Stimulated activated CD4-positive, alpha-beta T cell treated with anti-CD3 and anti-CD28 coated beads, Interleukin-1b, Interleukin-23, amount 100 ng/mL, for 1 hour (primary cell): Measurements from ENCODE around the gene GALNT10.

Experiments used
- DNase-seq, 2 donors: peaks; one replicate each; pipeline ENCODE4 v3.0.0-alpha.2; 2020; ENCODE audit warnings: low read depth in 2 of 2

Gene GALNT10

DNA sequence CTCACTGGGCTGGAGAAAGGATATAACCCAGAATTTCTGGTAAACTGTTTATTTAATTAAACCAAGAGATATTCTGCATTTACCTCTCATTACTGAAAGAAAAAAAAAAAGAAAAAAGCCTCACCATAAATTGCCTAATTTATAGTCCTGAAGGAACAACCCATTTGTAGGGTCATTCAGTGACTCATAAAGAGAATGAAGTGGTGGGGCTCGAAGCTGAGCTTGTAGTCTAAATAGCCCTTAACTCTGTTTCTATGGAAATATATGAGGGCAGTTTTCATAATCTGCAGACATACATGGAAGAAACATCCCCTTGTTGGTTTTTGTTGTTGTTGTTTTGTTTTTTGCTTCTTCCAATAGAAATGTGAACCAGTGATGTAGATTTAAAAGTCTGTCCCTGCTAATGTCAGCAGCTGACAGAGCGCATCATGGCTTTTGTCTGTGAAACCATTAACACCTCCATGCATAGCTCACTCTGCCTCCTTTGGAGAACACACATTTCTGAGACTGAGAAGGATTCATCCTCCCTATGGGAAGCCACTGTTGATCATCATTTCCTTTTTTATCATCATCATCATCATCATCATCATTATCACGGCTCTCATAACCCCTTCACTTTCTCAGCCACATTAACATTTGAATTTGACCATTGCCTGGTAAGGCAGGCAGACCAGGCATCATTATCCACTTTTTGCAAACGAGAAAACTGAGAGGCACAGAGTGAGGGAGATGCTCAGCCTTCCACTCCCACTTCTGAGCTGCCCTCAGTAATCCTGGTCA is 187.4 kb downstream of the GALNT10 start:
- no peak for DNase-seq

DNA sequence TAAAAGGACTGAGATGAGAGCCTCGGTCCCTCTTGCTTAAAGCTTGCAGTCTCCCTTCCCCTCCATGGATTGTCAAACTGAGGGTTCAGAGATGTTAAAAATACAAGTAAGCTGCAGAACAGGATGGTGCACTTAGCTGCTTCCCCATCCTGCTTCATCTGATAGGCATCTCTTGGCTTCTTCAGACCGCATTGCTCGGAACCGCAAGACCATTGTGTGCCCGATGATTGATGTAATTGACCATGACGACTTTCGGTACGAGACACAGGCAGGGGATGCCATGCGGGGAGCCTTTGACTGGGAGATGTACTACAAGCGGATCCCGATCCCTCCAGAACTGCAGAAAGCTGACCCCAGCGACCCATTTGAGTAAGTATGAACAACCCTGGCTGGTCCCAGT is 189.7 kb downstream of the GALNT10 start:
- DNase-seq = no peak

GRCh38 chr5:154384480-154385235 is 194.1 kb downstream of the GALNT10 start:
- no peak for DNase-seq

DNA sequence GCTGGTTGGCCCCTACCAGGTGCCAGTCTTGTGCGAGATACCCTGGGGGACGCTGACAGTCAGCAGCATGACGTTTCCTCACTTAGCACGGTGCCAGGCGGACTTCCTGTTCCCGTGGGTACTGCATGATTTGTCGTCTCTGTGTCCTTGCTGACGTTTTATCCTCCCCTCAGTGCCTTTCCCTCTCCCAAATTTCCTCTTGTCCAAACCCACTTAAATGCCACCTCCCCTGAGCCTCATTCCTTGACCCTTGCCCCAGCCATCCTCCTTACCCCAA is 194.6 kb downstream of the GALNT10 start:
- DNase-seq = no peak

DNA sequence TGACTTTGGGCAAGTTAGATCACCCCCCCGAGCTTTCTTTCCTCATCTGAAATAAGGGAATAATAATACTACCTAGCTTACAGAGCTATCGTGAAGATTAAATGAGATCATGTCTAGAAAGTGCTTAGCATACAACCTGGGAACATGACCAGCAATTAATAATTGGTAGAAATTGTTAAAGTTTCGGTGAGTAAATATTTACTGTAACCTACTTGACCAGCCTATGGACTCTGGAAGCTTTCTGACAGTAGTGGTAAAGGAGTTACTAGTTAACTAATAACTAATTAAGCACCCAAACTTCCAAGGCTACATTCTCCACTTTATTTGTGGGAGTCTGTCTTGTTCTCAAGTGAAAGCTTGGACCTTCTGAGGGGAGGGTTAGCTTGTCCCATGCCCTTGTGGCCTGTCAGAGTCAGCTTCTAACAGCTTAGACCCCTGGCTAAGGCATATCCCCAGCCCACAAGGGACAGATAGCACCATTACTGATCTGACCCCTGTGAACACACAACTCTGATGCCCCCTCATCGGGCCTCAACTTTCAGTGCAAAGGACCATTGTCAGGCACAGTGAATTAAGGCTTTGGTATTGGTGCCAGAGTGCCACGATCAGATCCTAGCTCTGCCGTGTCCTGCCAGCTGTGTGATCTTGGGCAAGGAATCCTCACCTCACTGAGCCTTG is 196.6 kb downstream of the GALNT10 start:
- DNase-seq = no peak

DNA sequence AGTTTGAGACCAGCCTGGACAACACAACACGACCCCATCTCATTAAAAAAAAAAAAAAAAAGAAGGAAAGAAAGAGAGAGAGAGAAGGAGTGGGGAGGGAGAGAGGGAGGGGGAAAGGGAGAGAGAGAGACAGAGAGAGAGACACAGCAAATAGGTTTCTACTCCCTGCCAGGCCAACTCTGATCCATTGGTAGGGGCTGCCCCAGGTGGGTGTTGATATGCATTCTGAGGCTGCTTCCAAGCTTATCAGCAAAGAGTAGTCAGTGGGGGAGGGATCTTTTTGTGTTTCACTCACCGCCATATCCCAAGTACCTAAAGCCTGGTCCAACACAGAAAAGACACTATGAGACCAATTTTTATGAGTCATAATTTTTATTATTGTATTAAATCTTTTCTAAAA is 198.3 kb downstream of the GALNT10 start:
- DNase-seq = no peak

DNA sequence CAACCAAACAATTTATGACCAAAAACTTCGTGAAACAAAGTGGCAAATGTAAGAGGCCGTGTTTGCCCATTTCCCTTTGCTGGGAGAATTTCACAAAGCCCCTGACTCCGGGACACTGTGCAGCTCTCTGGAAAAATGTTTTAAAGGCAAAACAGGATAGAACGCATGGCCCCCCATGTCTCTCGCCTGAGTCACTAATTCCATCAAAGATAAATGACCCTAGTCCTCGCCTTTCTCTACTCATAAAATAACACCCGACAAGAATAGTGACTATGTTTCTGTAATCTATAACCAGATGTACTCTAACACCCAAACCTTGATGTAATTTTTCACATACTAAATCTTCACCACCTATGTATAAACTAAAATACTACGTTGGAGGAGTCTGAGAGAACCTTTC is 199.6 kb downstream of the GALNT10 start:
- DNase-seq = no peak

GRCh38 chr5:154390746-154391359 is 200.3 kb downstream of the GALNT10 start:
- DNase-seq = no peak

DNA sequence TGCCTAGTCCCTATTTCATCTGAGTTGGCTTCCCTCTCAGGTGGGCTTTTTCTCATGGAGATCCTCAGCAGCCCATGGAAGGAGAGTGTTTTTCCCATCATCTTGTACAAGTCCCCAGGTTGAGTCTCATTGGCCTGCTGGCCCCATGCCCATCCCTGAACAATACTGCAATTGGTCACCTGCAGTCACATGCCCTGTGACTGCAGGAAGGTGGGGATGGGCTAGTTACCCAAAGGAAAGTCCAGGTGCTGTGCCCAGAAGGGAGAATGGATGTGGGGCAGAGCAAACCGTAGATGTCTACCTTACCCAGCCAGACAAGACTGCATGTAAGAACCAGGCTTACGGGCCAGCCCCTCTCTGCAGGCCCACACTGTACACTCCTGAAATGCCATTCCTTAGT is 201.3 kb downstream of the GALNT10 start:
- DNase-seq = no peak

- no peak for DNase-seq
These were observed 203.3 kb downstream of the GALNT10 start for GRCh38 chr5:154393850-154394249.

DNA sequence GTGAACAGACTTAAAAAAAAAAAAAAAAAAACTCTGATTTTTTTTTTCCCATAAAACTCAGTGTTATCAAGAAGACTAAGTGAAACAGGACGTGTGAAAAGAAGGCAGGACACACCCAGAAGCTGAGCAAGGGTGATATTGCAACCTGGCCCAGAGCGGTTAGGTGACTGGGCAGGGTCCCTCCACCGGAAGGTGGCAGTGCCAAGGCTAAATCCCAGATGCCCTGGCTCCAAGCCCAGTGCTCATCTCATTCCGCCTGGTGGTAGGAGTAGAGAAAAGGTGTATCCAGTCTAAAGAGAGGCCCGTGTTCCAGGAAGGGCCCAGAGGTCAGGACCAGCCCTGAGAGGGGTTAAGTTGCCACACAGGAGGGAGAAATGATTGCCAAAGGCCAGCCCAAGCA is 203.8 kb downstream of the GALNT10 start:
- DNase-seq = no peak

- DNase-seq = no peak
These were observed 205.0 kb downstream of the GALNT10 start for GRCh38 chr5:154395407-154396106.

GRCh38 chr5:154396128-154396527 is 205.6 kb downstream of the GALNT10 start:
- DNase-seq = no peak

DNA sequence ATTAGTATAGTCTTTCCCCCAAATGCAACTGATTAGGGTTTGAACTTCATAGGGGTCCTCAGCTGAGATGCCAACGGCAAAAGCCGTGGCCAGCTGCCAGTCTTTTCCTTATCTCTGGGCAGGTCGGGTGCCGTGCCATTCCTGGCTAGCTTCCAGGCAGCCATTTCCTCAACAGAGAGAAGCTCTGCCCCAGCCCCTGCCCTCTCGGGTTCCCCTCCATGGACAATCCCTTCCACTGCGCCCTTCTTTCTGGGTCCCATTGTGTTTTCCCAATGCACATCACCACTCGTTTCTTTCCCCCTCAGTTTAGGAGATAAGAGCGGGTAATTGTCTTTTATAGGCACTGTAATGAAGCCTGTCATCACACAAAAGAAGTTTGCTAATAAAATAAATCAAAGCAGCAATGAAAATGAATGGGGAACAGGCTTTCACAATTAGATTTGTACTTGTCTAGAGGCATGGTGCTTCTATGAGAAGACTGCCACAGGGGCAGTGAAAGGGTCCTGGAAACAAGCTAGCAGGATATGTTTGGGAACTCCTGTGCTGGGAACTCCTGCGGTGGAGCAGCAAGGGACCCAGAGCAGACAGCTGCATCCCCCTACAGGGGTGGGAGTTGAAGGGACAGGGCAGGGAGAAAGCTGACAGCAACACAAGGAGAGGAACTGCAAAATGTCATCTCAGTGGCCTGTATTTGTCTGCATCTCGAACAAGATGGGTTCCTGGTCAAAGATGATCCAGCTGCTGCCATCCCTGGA is 207.3 kb downstream of the GALNT10 start:
- DNase-seq = no peak

DNA sequence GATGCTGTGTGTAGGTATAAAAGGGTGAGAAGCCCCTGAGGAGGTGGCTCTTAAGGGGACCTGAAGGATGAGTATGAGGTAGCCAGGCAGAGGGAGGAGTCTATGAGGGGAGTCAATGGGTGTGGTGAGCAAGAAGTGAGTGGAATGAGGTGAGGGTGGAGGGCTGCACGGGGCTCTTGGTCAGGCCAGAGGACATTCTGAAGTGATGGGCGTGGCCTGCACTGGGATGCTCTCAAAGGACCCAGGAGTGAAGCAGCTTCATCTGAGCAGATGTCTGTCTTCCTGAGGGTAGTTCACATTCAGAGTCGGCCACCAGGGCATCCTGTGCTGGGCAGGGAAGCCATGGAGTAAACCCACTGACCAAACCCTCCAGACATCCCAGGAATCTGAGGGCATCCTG is 210.1 kb downstream of the GALNT10 start:
- no peak for DNase-seq

DNA sequence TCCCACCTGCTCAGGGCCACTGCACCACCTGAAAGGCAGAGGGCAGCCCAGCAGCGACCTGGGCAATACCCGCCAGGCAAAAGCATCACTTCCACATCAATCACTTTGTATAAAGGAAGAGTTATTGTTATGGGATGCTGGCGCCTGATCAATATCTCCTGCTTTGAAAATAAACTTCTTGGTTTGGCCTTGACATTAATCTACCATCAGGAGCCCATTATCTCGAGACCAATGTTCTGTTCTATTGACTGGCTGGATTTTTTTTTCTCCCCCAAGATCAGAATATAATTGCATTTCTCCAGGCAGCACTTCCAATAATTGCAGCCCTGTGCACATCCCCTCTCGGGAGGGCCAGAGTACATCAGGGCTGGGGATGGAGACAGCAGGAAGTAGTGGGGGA is 210.8 kb downstream of the GALNT10 start:
- no peak for DNase-seq

- DNase-seq = no peak
These were observed 211.4 kb downstream of the GALNT10 start for GRCh38 chr5:154401931-154402330.

DNA sequence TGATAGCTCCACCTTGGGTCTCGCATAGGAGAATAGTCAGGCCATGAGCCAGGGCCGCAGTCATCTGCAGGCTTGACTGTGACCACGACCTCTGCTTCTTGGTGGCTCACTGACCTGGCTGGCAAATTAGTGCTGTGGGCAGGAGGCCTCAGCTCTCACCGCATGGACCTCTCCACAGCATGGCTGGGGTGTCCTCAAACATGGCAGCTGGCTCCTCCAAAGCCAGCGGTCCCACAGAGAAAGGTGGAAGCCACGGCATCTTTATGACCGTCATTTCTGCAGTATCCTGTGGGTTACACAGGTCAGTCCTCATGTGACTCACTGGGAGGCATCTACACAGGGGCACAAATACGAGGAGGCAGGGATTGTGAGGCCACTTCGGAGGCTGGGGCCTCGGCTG is 212.1 kb downstream of the GALNT10 start:
- DNase-seq = no peak

- DNase-seq = no peak
These were observed 212.7 kb downstream of the GALNT10 start for GRCh38 chr5:154403234-154403633.

DNA sequence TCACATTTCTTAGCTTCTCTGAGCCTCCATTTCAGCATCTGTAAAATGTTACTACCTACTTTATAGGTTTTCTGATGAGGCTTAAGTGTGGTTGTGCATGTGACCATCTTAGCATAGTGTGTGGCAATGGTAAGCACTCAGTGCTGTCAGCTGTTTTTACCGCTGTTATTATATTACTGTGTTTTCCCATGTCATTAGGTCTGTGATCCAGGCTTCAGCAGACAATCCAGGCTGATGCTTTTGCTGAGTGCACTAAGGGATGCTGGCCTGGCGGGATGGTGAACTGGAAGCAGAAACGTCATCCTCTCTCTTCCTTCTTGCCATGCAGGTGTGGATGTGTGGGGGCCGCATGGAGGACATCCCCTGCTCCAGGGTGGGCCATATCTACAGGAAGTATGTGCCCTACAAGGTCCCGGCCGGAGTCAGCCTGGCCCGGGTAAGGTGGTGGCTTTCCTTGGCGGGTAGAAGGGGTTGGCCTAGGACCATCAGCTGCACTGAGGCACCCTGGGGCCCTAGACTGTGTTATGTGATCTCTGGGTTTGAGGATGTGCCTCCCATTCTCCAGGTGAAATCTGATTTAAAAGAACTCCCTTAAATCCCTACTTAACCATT is 213.3 kb downstream of the GALNT10 start:
- DNase-seq = no peak
